Measurements from ENCODE around the gene CSAD. TPM values are rescaled to one million over a fixed set of nuclear protein-coding genes. Genes with fewer than 3 reads are reported as not detected.
"Not testable (repeated sequence)": the region's sequence is repeated elsewhere in the genome, so short reads cannot be mapped to it uniquely, and the experiment has no call there.

Gene CSAD
- total RNA-seq, 4 donors from 2014 or later, result 29.1 to 142 (median 39.2) TPM

GRCh38 chr12:53180931-53181645 is 363 bp upstream of the CSAD start:
- in situ Hi-C loops (cut with MboI; ENCODE audit: low pct_ligation_motif_present in 1 of 4, low pct_unique_long_range_greater_than_20kb in 1 of 4, low sequenced_read_pairs in 3 of 4), result loop anchor here in 2 of 4 donors (10.0 to 25.0 kb wide), 2 partner anchors 116 to 119 kb away; partner anchors contain the start of gene TNS2 (in 1 of the 2)
- Histone ChIP-seq H3K9me3 (no peaks in the 10 kb centered on the region), H3K4me3 (peak overlapping the region; percentile 72 to 90 (median 82)), H3K4me1 (peaks cover 30 to 35% (median 34%) of the 10 kb centered on the region in 4 donors), H3K27me3 (no peaks in the 10 kb centered on the region), H3K27ac (peak overlapping the region; percentile 92 to 99 (median 96)), H3K36me3 (peaks cover 0 to 22% (median 8%) of the 10 kb centered on the region in 4 donors)
- intact Hi-C loops (cut with DNase I; ENCODE audit: low total_unique reads), result no loop called here
- peak; percentile 75 for DNase-seq
- WGBS, 2 donors (ENCODE audit: low coverage in 1 of 2), result 3 to 5% methylated on average over 7 to 21 of the region's 57 CpGs
- TF ChIP-seq POLR2AphosphoS5 (IDR thresholded peaks at IDR 0.05) (no peak), POLR2A (IDR thresholded peaks at IDR 0.05) (no peak), EP300 (IDR thresholded peaks at IDR 0.05; ENCODE audit: low read depth) (no peak), CTCF (IDR thresholded peaks at IDR 0.05) (no peak)

DNA sequence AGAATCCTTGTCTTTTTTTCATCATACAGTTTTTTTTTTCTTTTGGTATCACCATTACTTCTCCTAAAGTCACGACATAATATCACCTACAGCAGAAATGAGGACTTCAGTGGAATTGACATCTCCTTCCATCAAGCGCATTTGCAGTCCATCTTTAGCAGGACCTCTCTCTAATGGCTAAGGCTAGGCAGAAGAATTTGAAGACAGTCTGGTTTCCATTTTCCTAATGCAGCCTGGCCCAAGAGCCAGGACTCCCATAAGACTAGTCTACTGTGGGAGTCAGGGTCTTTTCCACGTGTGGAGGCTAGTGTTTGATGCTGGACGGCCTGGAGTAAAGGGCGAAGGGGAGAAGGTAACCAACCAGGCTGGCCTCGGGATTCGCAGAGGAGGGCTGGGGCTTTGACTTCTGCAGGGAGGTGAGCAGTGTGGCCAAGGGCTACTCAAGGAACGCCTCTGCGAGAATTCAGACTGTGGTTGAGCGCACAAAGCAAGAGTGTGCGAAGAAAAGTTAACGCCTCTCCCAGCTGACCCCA is 972 bp downstream of the CSAD start:
- DNase-seq, result peak; percentile 45
- no peaks in the 10 kb centered on the region for H3K9me3 ChIP-seq
- peak overlapping the region; percentile 92 to 99 (median 96) for H3K27ac ChIP-seq
- peaks cover 32 to 47% (median 40%) of the 10 kb centered on the region in 4 donors for H3K4me1 ChIP-seq
- in situ Hi-C loops (cut with MboI; ENCODE audit: low pct_ligation_motif_present in 1 of 4, low pct_unique_long_range_greater_than_20kb in 1 of 4, low sequenced_read_pairs in 3 of 4) (loop anchor here in 2 of 4 donors (10.0 to 25.0 kb wide), 2 partner anchors 115 to 117 kb away; partner anchors contain the start of gene TNS2 (in 1 of the 2)), intact Hi-C loops (cut with DNase I; ENCODE audit: low total_unique reads) (no loop called here)
- WGBS, 2 donors (ENCODE audit: low coverage in 1 of 2), result 15 to 26% methylated on average over 7 to 12 of the region's 12 CpGs
- no peaks in the 10 kb centered on the region for H3K27me3 ChIP-seq
- no peak for TF ChIP-seq POLR2AphosphoS5 (IDR thresholded peaks at IDR 0.05)
- no peak for TF ChIP-seq CTCF (IDR thresholded peaks at IDR 0.05)
- peak overlapping the region; percentile 72 to 90 (median 82) for H3K4me3 ChIP-seq
- peaks cover 0 to 14% (median 2%) of the 10 kb centered on the region in 4 donors for H3K36me3 ChIP-seq

- 93 to 96% methylated on average over 14 of the region's 14 CpGs for WGBS, 2 donors (ENCODE audit: low coverage in 1 of 2)
Measured at GRCh38 chr12:53178803-53179202, 1.9 kb downstream of the CSAD start.

GRCh38 chr12:53177447-53177846 is 3.3 kb downstream of the CSAD start:
- intact Hi-C loops (cut with DNase I; ENCODE audit: low total_unique reads); H3K36me3 ChIP-seq; H3K4me3 ChIP-seq; H3K27ac ChIP-seq; H3K9me3 ChIP-seq; H3K27me3 ChIP-seq; DNase-seq: not testable (repeated sequence)
- WGBS, 2 donors (ENCODE audit: low coverage in 1 of 2), result 92 to 96% methylated on average over 6 of the region's 6 CpGs
- H3K4me1 ChIP-seq, result peaks cover 14 to 36% (median 27%) of the 10 kb centered on the region in 4 donors
- in situ Hi-C loops (cut with MboI; ENCODE audit: low pct_ligation_motif_present in 1 of 4, low pct_unique_long_range_greater_than_20kb in 1 of 4, low sequenced_read_pairs in 3 of 4), result loop anchor here in 1 of 4 donors (25.0 kb wide), 1 partner anchor 115 kb away; the partner anchor contains the start of gene TNS2

More at GRCh38 chr12:53178803-53179202, 1.9 kb downstream of the CSAD start:
- H3K27me3 ChIP-seq; H3K27ac ChIP-seq; intact Hi-C loops (cut with DNase I; ENCODE audit: low total_unique reads); H3K9me3 ChIP-seq; H3K4me3 ChIP-seq; DNase-seq: not testable (repeated sequence)
- peaks cover 0 to 14% (median 0%) of the 10 kb centered on the region in 4 donors for H3K36me3 ChIP-seq
- peaks cover 27 to 49% (median 40%) of the 10 kb centered on the region in 4 donors for H3K4me1 ChIP-seq
- in situ Hi-C loops (cut with MboI; ENCODE audit: low pct_ligation_motif_present in 1 of 4, low pct_unique_long_range_greater_than_20kb in 1 of 4, low sequenced_read_pairs in 3 of 4), result loop anchor here in 1 of 4 donors (25.0 kb wide), 1 partner anchor 117 kb away; the partner anchor contains the start of gene TNS2

- no peak overlapping the region for H3K4me3 ChIP-seq
- in situ Hi-C loops (cut with MboI; ENCODE audit: low pct_ligation_motif_present in 1 of 4, low pct_unique_long_range_greater_than_20kb in 1 of 4, low sequenced_read_pairs in 3 of 4) (loop anchor here in 1 of 4 donors (25.0 kb wide), 1 partner anchor 114 kb away; the partner anchor contains the start of gene TNS2), intact Hi-C loops (cut with DNase I; ENCODE audit: low total_unique reads) (no loop called here)
- peaks cover 7 to 33% (median 20%) of the 10 kb centered on the region in 4 donors for H3K4me1 ChIP-seq
- no peaks in the 10 kb centered on the region for H3K36me3 ChIP-seq
- no peak for DNase-seq
- no peaks in the 10 kb centered on the region for H3K9me3 ChIP-seq
- TF ChIP-seq CTCF (IDR thresholded peaks at IDR 0.05), result no peak
- TF ChIP-seq POLR2AphosphoS5 (IDR thresholded peaks at IDR 0.05), result no peak
- TF ChIP-seq POLR2A (IDR thresholded peaks at IDR 0.05), result no peak
- no peaks in the 10 kb centered on the region for H3K27me3 ChIP-seq
- WGBS, 2 donors (ENCODE audit: low coverage in 1 of 2), result 89 to 94% methylated on average over 3 of the region's 3 CpGs
- H3K27ac ChIP-seq, result no peak overlapping the region
Measured at GRCh38 chr12:53176750-53177149, 4.0 kb downstream of the CSAD start.
